ENCODE measurements around the gene SRGAP3.

DNA sequence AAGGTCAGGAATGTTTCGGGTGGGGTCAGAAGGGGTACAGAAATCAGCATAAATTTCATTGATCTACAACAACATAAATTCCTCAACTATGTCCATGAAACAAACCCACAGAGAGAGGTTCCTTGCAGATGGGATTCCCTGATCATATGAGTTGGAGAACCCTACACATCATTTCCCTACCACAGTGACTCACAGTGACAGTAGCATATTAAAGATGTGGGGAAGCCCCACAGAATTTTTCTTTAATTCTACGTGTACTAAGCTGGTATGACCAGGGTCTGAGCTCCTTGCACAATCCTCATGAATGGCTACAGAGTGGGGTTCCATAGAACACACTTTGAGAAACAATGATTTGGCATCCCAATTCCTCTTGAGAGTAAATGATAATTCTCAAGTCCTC lies 169.3 kb downstream of the SRGAP3 start:
- TF ChIP-seq, protein P1, sequence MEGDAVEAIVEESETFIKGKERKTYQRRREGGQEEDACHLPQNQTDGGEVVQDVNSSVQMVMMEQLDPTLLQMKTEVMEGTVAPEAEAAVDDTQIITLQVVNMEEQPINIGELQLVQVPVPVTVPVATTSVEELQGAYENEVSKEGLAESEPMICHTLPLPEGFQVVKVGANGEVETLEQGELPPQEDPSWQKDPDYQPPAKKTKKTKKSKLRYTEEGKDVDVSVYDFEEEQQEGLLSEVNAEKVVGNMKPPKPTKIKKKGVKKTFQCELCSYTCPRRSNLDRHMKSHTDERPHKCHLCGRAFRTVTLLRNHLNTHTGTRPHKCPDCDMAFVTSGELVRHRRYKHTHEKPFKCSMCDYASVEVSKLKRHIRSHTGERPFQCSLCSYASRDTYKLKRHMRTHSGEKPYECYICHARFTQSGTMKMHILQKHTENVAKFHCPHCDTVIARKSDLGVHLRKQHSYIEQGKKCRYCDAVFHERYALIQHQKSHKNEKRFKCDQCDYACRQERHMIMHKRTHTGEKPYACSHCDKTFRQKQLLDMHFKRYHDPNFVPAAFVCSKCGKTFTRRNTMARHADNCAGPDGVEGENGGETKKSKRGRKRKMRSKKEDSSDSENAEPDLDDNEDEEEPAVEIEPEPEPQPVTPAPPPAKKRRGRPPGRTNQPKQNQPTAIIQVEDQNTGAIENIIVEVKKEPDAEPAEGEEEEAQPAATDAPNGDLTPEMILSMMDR (IDR thresholded peaks at IDR 0.05; ENCODE audit: low read length), result no peak
- TF ChIP-seq EZH2 (IDR thresholded peaks at IDR 0.05; ENCODE audit: borderline replicate concordance, low read length), result no peak
